Neural progenitor cell (in vitro differentiated cells): ENCODE results near the gene DNAJC1. TPM values are rescaled to one million over a fixed set of nuclear protein-coding genes. Genes with fewer than 3 reads are reported as not detected.

ENCODE experiments used
- DNase-seq: peaks from one replicate; pipeline ENCODE4 v3.0.0-alpha.2; 2016; ENCODE audit warnings: low spot score
- H2AFZ ChIP-seq: fragments of 200-600 bp; sonication (generic); replicated peaks from 2 replicates; pipeline ENCODE4 v1.6.1; 2016; ENCODE audit warnings: antibody characterized with exemption
- H3F3A ChIP-seq: fragments of 200-600 bp; sonication (generic); 2 replicates; pipeline ENCODE4 v1.6.1; 2016; ENCODE audit warnings: antibody characterized with exemption, low read depth
- H3K27ac ChIP-seq: fragments of 200-600 bp; sonication (generic); 2 replicates; pipeline ENCODE4 v1.5.1; 2016; ENCODE audit warnings: mild to moderate bottlenecking
- H3K27me3 ChIP-seq: fragments of 200-600 bp; sonication (generic); 2 replicates; pipeline ENCODE4 v1.6.1; 2016; ENCODE audit warnings: mild to moderate bottlenecking, moderate library complexity
- H3K36me3 ChIP-seq: fragments of 200-600 bp; sonication (generic); 2 replicates; pipeline ENCODE4 v1.5.1; 2016
- H3K4me1 ChIP-seq: fragments of 200-600 bp; sonication (generic); 2 replicates; pipeline ENCODE4 v1.6.1; 2016; ENCODE audit warnings: mixed run types
- H3K4me2 ChIP-seq: fragments of 200-600 bp; sonication (generic); 2 replicates; pipeline ENCODE4 v1.6.1; 2016
- H3K4me3 ChIP-seq: fragments of 200-600 bp; sonication (generic); 2 replicates; pipeline ENCODE4 v1.5.1; 2016
- H3K79me2 ChIP-seq: fragments of 200-600 bp; sonication (generic); 2 replicates; pipeline ENCODE4 v1.6.1; 2016; ENCODE audit warnings: low read depth
- H3K9ac ChIP-seq: fragments of 200-600 bp; sonication (generic); 2 replicates; pipeline ENCODE4 v1.6.1; 2016
- H3K9me3 ChIP-seq: fragments of 200-600 bp; sonication (generic); 2 replicates; pipeline ENCODE4 v1.5.1; 2016; ENCODE audit warnings: low read depth
- H4K20me1 ChIP-seq: fragments of 200-600 bp; sonication (generic); 2 replicates; pipeline ENCODE4 v1.6.1; 2016; ENCODE audit warnings: low read depth
- H3K27ac Mint-ChIP-seq: 3 replicates; pipeline ENCODE4 v1.8.0; 2021; ENCODE audit warnings: mixed read lengths
- H3K27me3 Mint-ChIP-seq: 2 replicates; pipeline ENCODE4 v1.8.0; 2022; ENCODE audit warnings: low read depth, mild to moderate bottlenecking, inconsistent platforms, moderate library complexity, mixed read lengths; ENCODE audit not compliant: insufficient read depth
- H3K36me3 Mint-ChIP-seq: 3 replicates; pipeline ENCODE4 v1.8.0; 2021; ENCODE audit warnings: mixed read lengths
- H3K4me1 Mint-ChIP-seq: 3 replicates; pipeline ENCODE4 v1.8.0; 2021; ENCODE audit warnings: mixed read lengths
- H3K4me3 Mint-ChIP-seq: 3 replicates; pipeline ENCODE4 v1.8.0; 2021; ENCODE audit warnings: mild to moderate bottlenecking, moderate library complexity, mixed read lengths
- H3K9me3 Mint-ChIP-seq: 3 replicates; pipeline ENCODE4 v1.8.0; 2020; ENCODE audit warnings: mixed read lengths
- EZH2 ChIP-seq: fragments of 200-600 bp; sonication (generic); IDR thresholded peaks from 2 replicates; pipeline ENCODE4 v1.6.1; 2017; ENCODE audit warnings: antibody characterized with exemption, mild to moderate bottlenecking, moderate library complexity
- EZH2phosphoT487 ChIP-seq: fragments of 200-600 bp; sonication (generic); IDR thresholded peaks from 2 replicates; pipeline ENCODE4 v1.6.1; 2017; ENCODE audit warnings: antibody characterized with exemption
- total RNA-seq: library from RNA; depleted of rRNA; stranded (reverse); fragments of >200 nt; gene quantifications from 2 replicates; pipeline ENCODE4 v1.2.3, GENCODE V29; 2015; ENCODE audit warnings: low replicate concordance
- TF ChIP-seq, protein P1 (sequence below): fragments of 200-600 bp; sonication (generic); IDR thresholded peaks from 2 replicates; pipeline ENCODE4 v1.5.1; 2017; ENCODE audit warnings: antibody characterized with exemption, mild to moderate bottlenecking

The DNAJC1 gene
- total RNA-seq, 1 donor from 2014 or later = 55.3 TPM

DNA sequence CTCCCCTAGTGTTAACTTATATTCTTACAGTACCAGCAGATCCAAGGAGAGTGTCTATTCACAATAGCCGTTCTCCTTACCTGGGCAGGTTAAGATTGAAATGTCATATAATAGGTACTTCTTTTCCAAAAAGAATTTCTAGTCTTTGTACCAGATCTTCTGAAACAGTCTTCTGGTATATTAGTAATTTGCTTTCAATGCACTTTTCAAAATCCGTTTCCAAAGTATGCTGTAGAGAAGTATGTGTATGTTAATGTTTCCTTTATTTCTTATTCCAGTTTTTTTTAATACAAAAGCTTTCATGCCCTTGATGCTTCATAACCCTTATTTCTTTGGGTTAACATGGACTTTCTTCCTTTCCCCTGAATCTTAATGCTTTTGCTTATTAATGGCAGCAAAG, 281.3 kb downstream of the DNAJC1 start:
- H3K36me3 ChIP-seq = no peaks in the 10 kb centered on the region
- no peaks in the 10 kb centered on the region for H3K9me3 ChIP-seq
- no peaks in the 10 kb centered on the region for H3K27me3 Mint-ChIP-seq
- peaks cover 28% of the 10 kb centered on the region for H4K20me1 ChIP-seq
- DNase-seq = no peak
- H3K9ac ChIP-seq = no peak overlapping the region
- TF ChIP-seq, protein P1, sequence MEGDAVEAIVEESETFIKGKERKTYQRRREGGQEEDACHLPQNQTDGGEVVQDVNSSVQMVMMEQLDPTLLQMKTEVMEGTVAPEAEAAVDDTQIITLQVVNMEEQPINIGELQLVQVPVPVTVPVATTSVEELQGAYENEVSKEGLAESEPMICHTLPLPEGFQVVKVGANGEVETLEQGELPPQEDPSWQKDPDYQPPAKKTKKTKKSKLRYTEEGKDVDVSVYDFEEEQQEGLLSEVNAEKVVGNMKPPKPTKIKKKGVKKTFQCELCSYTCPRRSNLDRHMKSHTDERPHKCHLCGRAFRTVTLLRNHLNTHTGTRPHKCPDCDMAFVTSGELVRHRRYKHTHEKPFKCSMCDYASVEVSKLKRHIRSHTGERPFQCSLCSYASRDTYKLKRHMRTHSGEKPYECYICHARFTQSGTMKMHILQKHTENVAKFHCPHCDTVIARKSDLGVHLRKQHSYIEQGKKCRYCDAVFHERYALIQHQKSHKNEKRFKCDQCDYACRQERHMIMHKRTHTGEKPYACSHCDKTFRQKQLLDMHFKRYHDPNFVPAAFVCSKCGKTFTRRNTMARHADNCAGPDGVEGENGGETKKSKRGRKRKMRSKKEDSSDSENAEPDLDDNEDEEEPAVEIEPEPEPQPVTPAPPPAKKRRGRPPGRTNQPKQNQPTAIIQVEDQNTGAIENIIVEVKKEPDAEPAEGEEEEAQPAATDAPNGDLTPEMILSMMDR = no peak
- TF ChIP-seq EZH2 = no peak
- no peak for TF ChIP-seq EZH2phosphoT487
- peaks cover 17% of the 10 kb centered on the region for H3K36me3 Mint-ChIP-seq
- no peaks in the 10 kb centered on the region for H3K27me3 ChIP-seq
- H3K27ac Mint-ChIP-seq = no peak overlapping the region
- H3K4me3 Mint-ChIP-seq = no peak overlapping the region
- H3K4me1 ChIP-seq = peaks cover 31% of the 10 kb centered on the region
- no peak overlapping the region for H3K27ac ChIP-seq
- no peak overlapping the region for H3K4me3 ChIP-seq
- H3F3A ChIP-seq = peaks cover 20% of the 10 kb centered on the region
- H3K4me1 Mint-ChIP-seq = peaks cover 46% of the 10 kb centered on the region
- H3K4me2 ChIP-seq = no peak overlapping the region
- no peaks in the 10 kb centered on the region for H3K9me3 Mint-ChIP-seq
- H3K79me2 ChIP-seq = peaks cover 37% of the 10 kb centered on the region
- H2AFZ ChIP-seq = no peak overlapping the region

DNA sequence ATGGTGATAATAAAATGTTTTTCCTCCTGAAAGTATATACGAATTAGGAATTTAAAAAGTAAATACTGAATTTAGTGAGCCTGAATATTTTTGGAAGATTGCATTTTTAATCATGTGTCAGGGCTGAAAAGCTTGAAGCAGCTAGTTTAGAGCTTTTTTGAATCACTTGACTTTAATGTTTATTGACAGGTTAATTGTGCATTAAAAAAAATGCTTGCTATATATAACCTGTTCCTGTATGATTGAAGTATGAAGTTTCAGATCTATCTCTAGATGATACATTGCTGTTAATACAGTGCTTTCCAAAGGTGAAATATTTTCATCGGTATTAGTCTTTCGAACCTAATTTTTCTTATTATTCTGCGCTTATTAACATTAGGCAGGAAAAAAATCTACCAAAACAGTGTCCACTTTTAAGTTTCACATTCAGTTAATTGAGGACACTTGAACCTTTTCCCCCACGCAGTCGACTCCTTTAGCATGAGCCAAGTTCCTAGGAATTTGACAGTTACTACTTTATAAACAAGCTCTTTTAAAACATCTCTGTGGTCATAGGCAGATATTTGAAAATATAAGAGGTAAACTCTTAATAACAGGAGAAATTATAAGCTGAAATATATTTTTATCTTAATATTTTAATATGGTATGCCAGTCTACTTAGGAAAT, 282.4 kb downstream of the DNAJC1 start:
- Mint-ChIP-seq H3K27me3 (no peaks in the 10 kb centered on the region), H3K36me3 (peaks cover 17% of the 10 kb centered on the region), H3K27ac (no peak overlapping the region), H3K4me3 (no peak overlapping the region), H3K4me1 (peaks cover 38% of the 10 kb centered on the region), H3K9me3 (no peaks in the 10 kb centered on the region)
- no peak overlapping the region for H3K27ac ChIP-seq
- H3K4me3 ChIP-seq = no peak overlapping the region
- H4K20me1 ChIP-seq = peaks cover 22% of the 10 kb centered on the region
- no peak overlapping the region for H2AFZ ChIP-seq
- no peak for TF ChIP-seq EZH2phosphoT487
- no peak for TF ChIP-seq EZH2
- TF ChIP-seq, protein P1 = no peak
- peaks cover 17% of the 10 kb centered on the region for H3F3A ChIP-seq
- no peaks in the 10 kb centered on the region for H3K27me3 ChIP-seq
- no peaks in the 10 kb centered on the region for H3K36me3 ChIP-seq
- H3K4me1 ChIP-seq = peaks cover 20% of the 10 kb centered on the region
- peaks cover 30% of the 10 kb centered on the region for H3K79me2 ChIP-seq
- DNase-seq = no peak
- no peak overlapping the region for H3K4me2 ChIP-seq
- no peak overlapping the region for H3K9ac ChIP-seq
- no peaks in the 10 kb centered on the region for H3K9me3 ChIP-seq

DNA sequence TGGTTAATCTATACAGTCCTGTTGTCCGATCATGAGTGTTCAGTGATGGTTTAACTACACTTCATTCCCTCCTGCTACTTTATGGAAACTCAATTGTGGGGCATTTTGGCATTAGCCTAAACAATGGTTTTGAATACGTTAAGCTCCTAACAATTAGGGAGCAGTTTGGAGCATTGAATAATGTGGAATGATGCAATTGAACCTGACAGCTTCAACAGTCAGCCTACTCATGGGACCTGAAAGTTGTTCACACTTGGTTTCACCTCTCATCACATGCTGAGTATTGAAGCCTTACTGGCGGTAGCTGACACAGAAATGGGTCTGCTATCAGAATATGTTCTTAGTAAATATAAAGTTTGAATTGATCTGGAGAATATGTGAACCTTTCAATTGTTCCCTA, 283.4 kb downstream of the DNAJC1 start:
- Mint-ChIP-seq H3K9me3 (no peaks in the 10 kb centered on the region), H3K4me1 (peaks cover 42% of the 10 kb centered on the region), H3K36me3 (peaks cover 22% of the 10 kb centered on the region), H3K27me3 (no peaks in the 10 kb centered on the region), H3K27ac (no peak overlapping the region), H3K4me3 (no peak overlapping the region)
- no peak overlapping the region for H3K4me2 ChIP-seq
- H3K9ac ChIP-seq = no peak overlapping the region
- H4K20me1 ChIP-seq = peaks cover 22% of the 10 kb centered on the region
- H3K4me3 ChIP-seq = no peak overlapping the region
- DNase-seq = peak; percentile 35
- peaks cover 28% of the 10 kb centered on the region for H3K79me2 ChIP-seq
- peaks cover under 1% of the 10 kb centered on the region for H3K36me3 ChIP-seq
- H3K27ac ChIP-seq = no peak overlapping the region
- no peaks in the 10 kb centered on the region for H3K27me3 ChIP-seq
- H3K9me3 ChIP-seq = no peaks in the 10 kb centered on the region
- peaks cover 20% of the 10 kb centered on the region for H3F3A ChIP-seq
- peaks cover 19% of the 10 kb centered on the region for H3K4me1 ChIP-seq
- TF ChIP-seq EZH2 (no peak), EZH2phosphoT487 (no peak)
- TF ChIP-seq, protein P1 = no peak
- no peak overlapping the region for H2AFZ ChIP-seq
